ENCODE results near the gene TANK.

The TANK gene

GRCh38 chr2:161228511-161229240 lies 68.4 kb downstream of the TANK start:
- H3K9ac ChIP-seq (ENCODE audit: low read depth, low read length), result no peak overlapping the region
- DNase-seq, result no peak
- H3K9me3 ChIP-seq (ENCODE audit: insufficient read depth, low read length, severe bottlenecking), result no peaks in the 10 kb centered on the region
- H2AFZ ChIP-seq (ENCODE audit: low read depth, low read length), result no peak overlapping the region
- no peak for TF ChIP-seq EZH2 (IDR thresholded peaks at IDR 0.05; ENCODE audit: borderline replicate concordance, low read depth, low read length, severe bottlenecking)
- TF ChIP-seq, protein P1, sequence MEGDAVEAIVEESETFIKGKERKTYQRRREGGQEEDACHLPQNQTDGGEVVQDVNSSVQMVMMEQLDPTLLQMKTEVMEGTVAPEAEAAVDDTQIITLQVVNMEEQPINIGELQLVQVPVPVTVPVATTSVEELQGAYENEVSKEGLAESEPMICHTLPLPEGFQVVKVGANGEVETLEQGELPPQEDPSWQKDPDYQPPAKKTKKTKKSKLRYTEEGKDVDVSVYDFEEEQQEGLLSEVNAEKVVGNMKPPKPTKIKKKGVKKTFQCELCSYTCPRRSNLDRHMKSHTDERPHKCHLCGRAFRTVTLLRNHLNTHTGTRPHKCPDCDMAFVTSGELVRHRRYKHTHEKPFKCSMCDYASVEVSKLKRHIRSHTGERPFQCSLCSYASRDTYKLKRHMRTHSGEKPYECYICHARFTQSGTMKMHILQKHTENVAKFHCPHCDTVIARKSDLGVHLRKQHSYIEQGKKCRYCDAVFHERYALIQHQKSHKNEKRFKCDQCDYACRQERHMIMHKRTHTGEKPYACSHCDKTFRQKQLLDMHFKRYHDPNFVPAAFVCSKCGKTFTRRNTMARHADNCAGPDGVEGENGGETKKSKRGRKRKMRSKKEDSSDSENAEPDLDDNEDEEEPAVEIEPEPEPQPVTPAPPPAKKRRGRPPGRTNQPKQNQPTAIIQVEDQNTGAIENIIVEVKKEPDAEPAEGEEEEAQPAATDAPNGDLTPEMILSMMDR (IDR thresholded peaks at IDR 0.05; ENCODE audit: borderline replicate concordance, extremely low read depth, low read length, poor library complexity, severe bottlenecking), result no peak
- H3K4me2 ChIP-seq (ENCODE audit: insufficient read depth, low read length), result no peak overlapping the region
- H3K27ac ChIP-seq (ENCODE audit: low read length), result no peak overlapping the region
- H3K27me3 ChIP-seq (ENCODE audit: insufficient read depth, low read length, poor library complexity), result no peaks in the 10 kb centered on the region
- H3K4me3 ChIP-seq (ENCODE audit: low read depth in 1 of 2, low read length in 2 of 2), result no peak overlapping the region
- H3K4me1 ChIP-seq (ENCODE audit: insufficient read depth, low read length), result no peaks in the 10 kb centered on the region
- H4K20me1 ChIP-seq (ENCODE audit: insufficient read depth, low read length), result no peaks in the 10 kb centered on the region
- no peak for ATAC-seq (ENCODE audit: insufficient read depth, low read depth)
- H3K36me3 ChIP-seq (ENCODE audit: insufficient read depth, low read length), result peaks cover 61% of the 10 kb centered on the region
- H3K79me2 ChIP-seq (ENCODE audit: insufficient read depth, low read length), result no peaks in the 10 kb centered on the region

DNA sequence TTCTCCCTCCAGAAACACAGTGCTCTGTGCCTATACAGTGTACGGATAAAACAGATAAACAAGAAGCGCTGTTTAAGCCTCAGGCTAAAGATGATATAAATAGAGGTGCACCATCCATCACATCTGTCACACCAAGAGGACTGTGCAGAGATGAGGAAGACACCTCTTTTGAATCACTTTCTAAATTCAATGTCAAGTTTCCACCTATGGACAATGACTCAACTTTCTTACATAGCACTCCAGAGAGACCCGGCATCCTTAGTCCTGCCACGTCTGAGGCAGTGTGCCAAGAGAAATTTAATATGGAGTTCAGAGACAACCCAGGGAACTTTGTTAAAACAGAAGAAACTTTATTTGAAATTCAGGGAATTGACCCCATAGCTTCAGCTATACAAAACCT lies 70.7 kb downstream of the TANK start:
- TF ChIP-seq EZH2 (IDR thresholded peaks at IDR 0.05; ENCODE audit: borderline replicate concordance, low read depth, low read length, severe bottlenecking), result no peak
- TF ChIP-seq, protein P1 (IDR thresholded peaks at IDR 0.05; ENCODE audit: borderline replicate concordance, extremely low read depth, low read length, poor library complexity, severe bottlenecking), result no peak
- ATAC-seq (ENCODE audit: insufficient read depth, low read depth) (no peak), DNase-seq (no peak)
- no peak overlapping the region for H3K27ac ChIP-seq (ENCODE audit: low read length)
- H3K36me3 ChIP-seq (ENCODE audit: insufficient read depth, low read length), result peaks cover 54% of the 10 kb centered on the region
- H3K9ac ChIP-seq (ENCODE audit: low read depth, low read length), result no peak overlapping the region
- H3K27me3 ChIP-seq (ENCODE audit: insufficient read depth, low read length, poor library complexity), result no peaks in the 10 kb centered on the region
- no peaks in the 10 kb centered on the region for H3K9me3 ChIP-seq (ENCODE audit: insufficient read depth, low read length, severe bottlenecking)
- no peak overlapping the region for H3K4me3 ChIP-seq (ENCODE audit: low read depth in 1 of 2, low read length in 2 of 2)
- no peaks in the 10 kb centered on the region; the same call in 1 of the 2 replicates for H3K79me2 ChIP-seq (ENCODE audit: insufficient read depth, low read length)
- H3K4me1 ChIP-seq (ENCODE audit: insufficient read depth, low read length), result no peaks in the 10 kb centered on the region
- H3K4me2 ChIP-seq (ENCODE audit: insufficient read depth, low read length), result no peak overlapping the region
- H2AFZ ChIP-seq (ENCODE audit: low read depth, low read length), result no peak overlapping the region
- no peaks in the 10 kb centered on the region for H4K20me1 ChIP-seq (ENCODE audit: insufficient read depth, low read length)

DNA sequence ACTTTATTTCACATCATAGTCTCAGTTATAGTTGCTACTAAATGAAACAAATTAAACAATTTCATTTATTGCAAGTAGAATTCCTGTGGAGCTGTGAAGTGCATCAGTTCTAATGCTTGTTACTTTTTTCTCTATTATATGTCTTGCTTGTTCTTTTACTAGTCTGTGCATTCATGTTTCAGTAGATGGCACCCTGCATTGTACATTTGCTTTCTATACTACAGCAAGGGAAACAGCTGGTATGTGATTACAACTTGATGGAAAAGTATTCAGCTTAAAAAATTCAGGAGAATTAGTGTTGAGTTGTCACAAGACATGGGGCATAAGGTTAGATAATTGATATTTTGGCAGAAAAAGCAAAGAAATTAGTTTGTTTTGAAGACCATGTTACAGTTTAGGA lies 72.3 kb downstream of the TANK start:
- no peak overlapping the region for H3K27ac ChIP-seq (ENCODE audit: low read length)
- TF ChIP-seq, protein P1 (IDR thresholded peaks at IDR 0.05; ENCODE audit: borderline replicate concordance, extremely low read depth, low read length, poor library complexity, severe bottlenecking), result no peak
- TF ChIP-seq EZH2 (IDR thresholded peaks at IDR 0.05; ENCODE audit: borderline replicate concordance, low read depth, low read length, severe bottlenecking), result no peak
- H3K9ac ChIP-seq (ENCODE audit: low read depth, low read length), result no peak overlapping the region
- no peaks in the 10 kb centered on the region for H4K20me1 ChIP-seq (ENCODE audit: insufficient read depth, low read length)
- no peak overlapping the region for H2AFZ ChIP-seq (ENCODE audit: low read depth, low read length)
- no peak for DNase-seq
- ATAC-seq (ENCODE audit: insufficient read depth, low read depth), result no peak
- H3K4me1 ChIP-seq (ENCODE audit: insufficient read depth, low read length), result no peaks in the 10 kb centered on the region
- H3K79me2 ChIP-seq (ENCODE audit: insufficient read depth, low read length), result peaks cover 2% of the 10 kb centered on the region; the same call in 1 of the 2 replicates
- no peak overlapping the region for H3K4me2 ChIP-seq (ENCODE audit: insufficient read depth, low read length)
- H3K27me3 ChIP-seq (ENCODE audit: insufficient read depth, low read length, poor library complexity), result no peaks in the 10 kb centered on the region
- H3K36me3 ChIP-seq (ENCODE audit: insufficient read depth, low read length), result peaks cover 59% of the 10 kb centered on the region
- no peaks in the 10 kb centered on the region for H3K9me3 ChIP-seq (ENCODE audit: insufficient read depth, low read length, severe bottlenecking)
- no peak overlapping the region for H3K4me3 ChIP-seq (ENCODE audit: low read depth in 1 of 2, low read length in 2 of 2)
